T1000 (cell line): ENCODE data around the gene PACS2.
"Not testable (repeated sequence)": the region's sequence is repeated elsewhere in the genome, so short reads cannot be mapped to it uniquely, and the experiment has no call there.

ENCODE experiments used
- DNase-seq: peaks from one replicate; lab custom pipeline; 2025; ENCODE audit warnings: mixed read lengths; lab: John Stamatoyannopoulos, UW

Gene PACS2

DNA sequence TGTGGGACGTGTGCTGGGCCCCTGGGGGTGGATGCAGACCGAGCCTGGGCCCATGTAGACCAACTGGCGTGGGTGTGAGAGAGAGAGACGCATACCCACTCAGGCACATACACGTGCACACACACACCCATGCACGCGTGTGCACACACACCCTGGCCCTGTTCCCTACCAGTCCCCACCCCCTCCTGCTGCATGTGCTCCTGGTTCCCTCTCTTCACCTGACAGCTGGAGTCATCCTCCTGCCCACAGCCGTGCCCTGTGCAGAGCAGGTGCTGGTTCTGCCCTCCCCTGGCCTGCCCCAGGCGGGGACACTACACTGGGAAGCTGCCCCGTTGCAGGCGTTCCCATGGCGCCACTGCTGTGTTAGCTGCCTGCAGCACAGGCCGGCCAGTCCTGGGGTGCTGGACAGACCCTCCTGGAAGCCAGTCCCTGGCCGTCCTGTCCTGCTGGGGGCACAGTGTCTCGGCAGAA is 18.5 kb downstream of the PACS2 start:
- DNase-seq, result no peak

DNA sequence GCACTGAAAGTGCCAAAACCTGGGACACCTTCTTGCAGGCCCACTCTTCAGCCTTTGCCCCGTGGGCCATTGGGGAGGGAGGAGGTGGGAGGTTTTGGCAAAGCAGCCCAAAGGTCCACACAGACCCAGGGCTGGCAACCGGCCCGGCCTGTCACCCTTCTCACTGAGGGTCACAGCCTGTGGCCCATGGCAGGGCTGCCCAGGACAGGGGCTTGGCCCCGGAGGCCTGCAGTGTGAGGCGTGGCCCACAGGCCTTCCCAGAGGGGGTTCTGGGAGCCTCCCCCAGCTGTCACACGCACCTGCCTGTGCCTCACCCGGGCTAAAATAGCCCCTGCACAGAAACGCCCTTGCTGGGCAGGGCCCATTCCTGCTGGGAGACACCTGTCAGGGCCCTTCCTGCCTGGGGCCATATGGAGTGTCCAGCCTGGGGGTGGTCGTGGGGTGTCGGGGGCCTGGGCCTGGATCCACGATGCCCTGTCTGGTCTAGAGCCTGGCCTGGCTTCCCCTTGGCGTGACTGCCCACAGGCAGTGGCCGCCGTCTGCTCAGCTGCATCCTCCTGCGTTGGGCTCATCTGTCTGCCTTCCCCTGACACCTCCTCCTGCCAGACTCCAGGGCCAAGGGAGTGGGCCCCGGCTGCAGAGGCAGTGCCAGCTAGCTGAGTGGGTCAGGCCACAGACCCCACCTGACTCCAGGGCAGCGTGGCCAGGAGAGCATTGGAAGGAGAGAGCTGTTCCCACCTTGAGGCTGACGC is 19.2 kb downstream of the PACS2 start:
- DNase-seq, result no peak

DNA sequence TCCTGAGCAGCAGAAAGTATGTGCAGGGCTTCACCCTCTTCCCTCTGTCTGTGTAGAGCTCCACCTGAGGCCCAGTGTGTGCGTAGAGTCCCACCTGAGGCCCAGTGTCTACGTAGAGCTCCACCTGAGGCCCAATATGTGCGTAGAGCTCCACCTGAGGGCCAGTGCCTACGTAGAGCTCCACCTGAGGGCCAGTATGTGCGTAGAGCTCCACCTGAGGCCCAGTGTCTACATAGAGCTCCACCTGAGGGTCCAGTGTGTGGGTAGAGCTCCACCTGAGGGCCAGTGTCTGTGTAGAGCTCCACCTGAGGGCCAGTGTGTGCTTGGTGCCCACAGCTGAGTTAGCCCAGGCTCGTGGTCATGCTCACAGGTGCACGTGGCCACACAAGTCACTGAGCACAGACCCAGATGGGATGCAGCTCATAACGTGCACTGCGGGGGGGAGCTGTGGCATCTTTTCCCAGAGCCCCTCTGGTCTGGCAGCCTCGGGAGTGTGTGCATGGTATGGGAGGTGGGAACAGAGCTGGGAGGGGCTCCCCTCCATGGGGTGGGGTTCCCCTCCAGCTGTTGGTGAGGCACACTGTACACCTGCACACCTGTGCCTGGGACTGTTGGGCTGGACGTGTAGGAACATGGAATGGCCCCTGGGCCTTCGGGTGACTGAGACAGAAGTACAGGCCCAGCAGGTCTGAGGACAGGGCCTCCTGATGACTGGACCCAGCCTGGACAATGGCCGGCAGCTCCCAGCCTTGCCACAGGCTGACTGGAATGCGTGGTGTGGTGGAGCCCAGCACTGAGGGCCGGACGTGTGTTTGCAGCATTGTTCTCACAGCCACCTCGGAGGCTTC is 20.1 kb downstream of the PACS2 start:
- no peak for DNase-seq

DNA sequence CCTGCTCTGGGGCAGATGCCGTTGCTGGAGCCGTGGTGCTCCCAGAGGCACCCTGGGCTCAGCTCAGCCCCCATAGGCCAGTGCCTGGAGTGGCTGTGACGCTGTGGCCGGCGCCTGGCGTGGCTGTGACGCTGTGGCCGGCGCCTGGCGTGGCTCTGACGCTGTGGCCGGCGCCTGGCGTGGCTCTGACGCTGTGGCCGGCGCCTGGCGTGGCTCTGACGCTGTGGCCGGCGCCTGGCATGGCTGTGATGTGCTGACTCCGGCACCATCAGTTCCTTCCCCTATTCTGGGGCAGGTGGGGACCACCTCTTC is 20.6 kb downstream of the PACS2 start:
- not testable (repeated sequence) for DNase-seq

DNA sequence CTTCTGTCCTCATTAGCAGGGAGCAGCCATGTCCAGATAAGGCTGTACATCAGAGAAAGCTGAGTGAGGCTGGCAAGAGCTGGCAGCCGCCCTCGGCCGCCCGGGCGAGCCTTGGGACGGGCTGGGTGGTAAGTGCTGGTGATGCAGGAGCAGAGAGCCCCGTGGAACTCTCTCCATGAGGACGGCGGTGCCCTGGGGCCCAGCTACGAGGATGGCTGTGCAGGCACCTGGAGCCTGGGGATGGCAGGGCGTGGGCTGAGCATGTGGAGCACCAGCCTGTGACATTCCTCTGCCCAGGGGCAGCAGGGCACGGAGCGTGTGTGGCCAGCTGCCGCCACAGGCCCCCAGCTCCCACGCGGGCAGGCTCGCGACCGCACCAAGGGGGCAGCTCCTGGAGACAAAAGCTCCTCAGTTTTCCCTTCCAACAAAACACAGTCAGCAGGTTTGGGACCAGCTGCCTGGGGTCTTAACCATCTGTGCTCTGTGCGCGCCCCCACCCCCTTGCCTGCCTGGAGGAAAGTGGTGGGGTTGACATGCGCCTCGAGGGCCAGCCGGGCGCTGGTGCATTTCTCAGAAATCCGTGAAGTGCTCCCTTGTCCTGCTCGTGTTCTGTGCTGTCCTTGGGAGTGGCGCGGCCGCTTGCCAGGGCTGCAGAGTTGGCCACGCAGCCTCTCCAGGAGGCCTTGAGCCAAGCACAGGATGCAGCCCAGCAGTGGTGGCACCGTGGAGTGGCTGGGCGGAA is 21.4 kb downstream of the PACS2 start:
- no peak for DNase-seq

DNA sequence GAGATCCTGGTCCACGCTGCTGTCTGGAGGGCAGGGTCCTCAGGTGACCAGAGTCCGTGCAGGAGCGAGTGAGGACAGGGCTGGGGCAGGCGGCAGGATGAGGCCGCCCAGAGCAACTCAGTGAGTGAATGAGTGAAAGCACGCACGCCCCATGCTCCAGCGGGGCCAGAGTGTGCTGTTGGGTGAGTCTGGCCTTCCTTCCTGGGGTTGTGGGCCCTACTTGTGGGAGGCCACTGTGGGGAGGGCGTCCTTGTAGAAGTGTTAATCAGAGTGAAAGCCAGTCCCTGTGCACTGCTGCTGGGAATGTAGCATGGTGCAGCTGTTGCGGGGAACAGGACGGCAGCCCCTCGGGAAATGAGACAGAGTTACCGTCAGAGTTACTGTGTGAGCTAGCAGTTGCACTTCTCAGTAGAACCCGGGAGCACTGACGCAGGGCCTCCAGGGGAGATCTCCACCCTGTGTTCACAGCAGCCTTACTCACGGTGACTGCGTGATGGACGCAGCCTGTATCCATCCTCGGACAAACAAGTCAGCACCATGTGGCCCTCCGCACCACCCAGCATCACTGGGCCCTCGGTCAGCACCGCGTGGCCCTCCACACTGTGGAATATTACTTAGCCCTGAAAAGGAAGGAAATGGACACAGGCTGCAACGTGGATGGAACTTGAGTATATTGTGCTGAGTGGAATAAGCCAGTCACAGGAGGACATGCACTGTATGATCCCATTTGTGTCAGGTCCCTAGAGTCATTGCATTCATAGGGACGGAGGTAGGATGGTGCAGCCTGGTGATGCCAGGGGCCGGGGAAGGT is 22.1 kb downstream of the PACS2 start:
- no peak for DNase-seq

DNA sequence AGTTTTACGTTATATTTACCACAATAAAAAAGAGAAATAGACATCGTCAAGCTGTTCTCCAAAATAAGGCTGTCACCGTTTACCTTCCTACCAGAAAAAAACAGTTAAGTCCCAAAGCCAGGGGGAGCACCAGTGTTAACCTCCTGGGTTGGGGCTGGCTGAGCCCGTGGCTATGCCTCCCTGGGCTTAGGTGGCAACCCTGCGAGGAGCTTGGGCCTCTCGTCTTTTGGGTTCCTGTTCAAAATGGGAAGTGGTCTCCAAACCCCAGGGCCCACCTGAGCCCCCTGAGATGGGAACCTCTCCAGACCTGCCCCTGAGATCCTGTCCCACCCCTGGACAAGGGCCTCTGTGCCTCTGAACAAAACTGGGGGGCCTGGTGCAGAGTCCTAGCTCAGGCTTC is 22.9 kb downstream of the PACS2 start:
- DNase-seq, result no peak

DNA sequence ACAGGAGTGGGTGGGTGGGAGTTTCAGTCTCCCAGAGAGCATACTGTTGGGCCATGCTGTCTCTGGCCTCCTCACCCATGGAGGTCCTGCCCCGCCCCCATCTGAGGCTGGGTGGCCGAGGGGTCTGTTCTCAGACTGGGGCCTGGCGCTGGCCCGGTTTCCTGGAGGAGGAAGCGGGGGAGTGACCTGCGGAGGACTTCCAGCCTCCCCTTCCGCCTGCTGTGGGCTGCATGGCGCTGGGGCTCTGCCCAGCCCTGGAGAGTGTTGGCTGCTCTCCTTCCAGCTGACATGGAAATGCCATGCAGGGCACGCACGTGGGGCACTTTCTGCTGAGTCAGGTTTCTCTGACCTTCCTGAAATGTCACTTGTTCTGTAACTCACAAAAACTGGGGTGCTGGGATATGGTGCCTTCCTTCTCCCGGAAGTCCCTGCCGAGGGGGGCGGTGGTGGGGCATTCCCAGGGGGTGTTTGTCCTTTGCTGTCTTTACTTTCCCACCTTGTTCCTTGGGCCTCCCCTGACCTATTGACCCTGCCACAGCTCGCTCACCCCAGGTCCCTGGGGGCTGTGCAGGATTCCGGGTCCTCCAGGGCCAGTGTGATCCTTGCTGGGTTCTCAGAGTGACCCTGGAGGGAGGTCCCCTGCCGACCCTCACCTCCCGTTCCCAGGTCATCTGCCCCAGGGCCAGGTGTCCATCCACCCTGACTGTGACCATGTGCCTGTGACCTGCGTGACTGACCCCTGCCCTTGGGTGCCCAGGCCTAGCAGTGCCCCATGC is 23.6 kb downstream of the PACS2 start:
- no peak for DNase-seq

DNA sequence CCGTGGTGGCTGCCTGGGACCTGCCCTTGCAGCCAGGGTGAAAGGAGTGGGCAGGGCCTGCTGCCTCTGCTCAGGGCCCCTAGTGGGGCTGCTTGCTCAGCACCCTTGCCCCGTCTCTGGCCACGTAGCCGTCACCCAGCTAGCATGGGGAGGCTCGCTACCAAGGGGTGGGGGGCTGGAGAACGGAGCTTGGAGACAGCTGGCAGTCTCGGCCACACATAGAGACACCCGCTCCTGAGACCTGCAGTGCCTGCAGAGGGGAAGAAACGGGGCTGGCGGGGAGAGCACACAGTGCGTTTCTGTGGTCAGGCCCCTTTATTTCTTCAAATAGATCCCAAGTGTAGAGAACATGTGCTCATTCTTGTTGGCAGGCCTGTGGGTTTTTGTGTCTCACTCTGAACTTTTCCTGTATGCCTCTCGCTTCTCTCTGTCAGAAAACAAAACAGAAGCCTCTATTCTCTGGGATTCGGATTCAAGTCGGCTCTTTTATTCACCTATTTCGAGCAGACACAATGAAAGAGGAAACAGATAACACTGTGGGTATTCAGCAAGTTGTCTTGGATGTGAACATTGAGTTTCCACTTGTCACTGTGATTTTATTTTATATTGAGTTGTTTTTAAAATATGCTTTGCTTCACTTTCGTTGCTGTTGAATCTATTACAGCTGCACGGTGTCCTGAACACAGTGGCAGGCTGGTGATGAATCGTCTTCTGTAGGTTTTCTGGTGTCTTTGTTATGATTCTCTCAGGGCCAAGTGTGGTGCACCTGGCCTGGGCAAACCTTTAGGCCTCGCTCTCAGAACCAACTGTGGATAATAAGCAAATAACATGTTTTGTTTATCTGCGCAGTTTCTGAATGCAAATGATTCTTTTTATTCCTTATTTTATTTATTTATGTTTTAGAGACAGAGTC is 26.5 kb downstream of the PACS2 start:
- no peak for DNase-seq

DNA sequence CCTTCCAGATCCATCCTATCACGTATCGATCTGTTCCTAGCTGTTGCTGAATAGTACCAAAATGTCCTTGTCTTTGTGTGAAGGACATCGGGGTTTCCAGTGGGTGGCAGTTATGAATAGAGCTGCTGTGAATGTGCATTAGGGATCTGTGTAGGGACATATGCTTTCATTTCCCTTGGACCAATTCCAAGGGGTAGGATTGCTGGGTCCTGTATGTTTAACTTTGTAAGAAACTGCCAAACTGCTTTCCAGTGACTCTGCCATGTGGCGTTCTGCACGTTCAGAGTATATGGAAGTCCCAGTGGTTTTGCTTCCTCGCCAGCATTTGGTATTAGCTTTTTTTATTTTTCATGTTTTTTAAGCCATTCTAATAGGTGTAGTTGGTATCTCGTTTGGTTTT is 28.6 kb downstream of the PACS2 start:
- no peak for DNase-seq

DNA sequence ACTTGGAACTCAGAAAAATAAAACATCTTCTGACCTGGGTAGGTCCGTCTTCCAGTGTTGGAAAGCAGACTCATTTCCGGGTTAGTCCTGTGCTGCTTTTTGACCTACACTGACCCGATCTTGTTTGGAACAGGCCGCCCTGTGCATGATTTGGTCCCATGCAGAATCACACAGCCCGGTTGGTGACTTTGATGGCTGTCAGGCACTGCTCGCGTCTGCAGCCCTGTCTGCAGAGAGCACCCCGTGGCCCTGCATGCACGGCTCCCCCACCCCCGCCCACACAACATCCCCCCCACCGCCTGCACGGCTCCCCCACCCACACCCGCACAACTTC is 31.6 kb downstream of the PACS2 start:
- DNase-seq, result no peak

DNA sequence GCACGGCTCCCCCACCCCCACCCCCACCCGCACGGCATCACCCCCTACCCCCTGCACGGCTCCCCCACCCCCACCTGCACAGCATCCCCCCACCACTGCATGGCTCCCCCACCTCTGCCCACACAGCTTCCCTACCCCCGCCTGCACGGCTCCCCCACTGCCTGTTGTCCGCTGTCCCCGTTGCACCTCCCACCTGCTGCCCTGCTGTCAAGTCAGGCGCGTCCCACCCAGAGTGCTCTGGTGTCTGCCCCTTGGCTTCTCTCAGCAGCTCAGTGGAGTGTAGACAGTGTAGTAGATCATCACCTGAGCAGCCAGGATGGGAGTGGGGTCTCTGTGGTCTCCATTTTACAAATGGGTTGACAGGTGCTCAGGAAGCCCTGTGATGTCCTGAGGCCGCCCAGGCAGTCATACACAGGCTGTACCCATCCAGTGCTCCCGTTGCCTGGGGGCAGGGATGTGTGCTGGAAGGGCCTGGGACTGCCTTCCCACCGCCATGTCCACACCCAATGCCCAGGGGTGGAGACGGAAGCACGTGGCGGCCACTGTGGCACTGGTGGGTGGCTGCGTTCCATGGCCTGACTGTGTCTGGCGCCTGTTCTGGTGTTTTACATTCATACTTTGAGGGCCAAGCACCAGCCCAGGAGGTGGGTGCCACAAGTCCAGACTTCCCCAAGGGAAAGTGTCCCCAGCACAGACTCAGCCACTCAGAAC is 32.5 kb downstream of the PACS2 start:
- DNase-seq, result no peak

DNA sequence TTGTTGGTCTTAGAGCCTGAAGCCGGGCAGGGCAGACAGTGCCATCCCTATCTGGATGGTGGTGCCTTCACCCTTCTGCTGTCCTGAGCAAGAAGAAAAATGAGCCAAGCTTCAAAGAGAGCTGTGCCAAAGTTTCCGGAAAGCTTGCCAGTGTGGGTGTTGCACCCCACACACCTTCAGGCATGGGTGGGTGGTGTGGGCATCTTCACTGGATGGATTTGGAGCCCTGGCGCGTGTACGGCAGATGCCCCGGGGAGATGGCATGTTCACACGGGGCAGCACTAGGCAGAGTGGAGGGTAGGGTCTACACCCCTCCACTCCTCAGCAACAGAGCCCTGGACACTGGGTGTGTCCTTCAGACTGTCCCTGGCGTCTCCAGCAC is 33.0 kb downstream of the PACS2 start:
- DNase-seq, result no peak

DNA sequence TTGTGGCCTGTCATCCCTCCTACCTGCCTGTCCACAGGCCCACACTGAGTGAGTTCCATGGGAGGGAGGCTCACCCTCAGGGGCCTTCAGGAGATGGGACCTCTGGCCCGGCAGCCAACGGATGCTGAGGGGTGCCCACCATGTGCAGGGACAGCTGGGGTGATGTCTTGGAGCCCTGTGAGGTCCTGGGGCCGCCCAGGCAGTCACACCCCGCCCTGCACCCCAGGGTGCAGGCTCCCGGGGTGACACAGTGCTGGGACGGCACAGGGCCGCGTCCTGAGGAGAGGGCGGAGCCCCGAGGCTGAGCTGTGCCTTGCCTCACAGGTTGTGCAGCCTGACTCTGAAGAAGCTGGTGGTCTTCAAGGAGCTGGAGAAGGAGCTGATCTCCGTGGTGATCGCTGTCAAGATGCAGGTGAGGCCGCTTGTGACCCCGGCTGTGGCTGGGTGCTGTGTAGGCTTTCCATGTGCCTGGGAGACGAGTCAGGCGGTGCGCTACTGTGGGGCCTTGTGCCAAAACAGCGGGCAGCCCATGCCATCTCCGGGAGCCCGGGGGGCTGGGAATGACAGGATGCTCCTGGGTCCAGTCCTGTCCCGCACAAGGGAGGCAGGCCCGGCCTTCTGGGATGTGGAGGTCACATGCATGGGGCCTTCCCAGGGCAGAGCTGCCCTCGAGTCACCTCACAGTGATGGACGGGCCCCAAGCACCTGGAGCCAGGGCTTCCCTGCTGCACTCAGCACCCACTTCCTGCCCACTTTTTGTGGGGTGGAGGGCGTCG is 33.8 kb downstream of the PACS2 start:
- no peak for DNase-seq

DNA sequence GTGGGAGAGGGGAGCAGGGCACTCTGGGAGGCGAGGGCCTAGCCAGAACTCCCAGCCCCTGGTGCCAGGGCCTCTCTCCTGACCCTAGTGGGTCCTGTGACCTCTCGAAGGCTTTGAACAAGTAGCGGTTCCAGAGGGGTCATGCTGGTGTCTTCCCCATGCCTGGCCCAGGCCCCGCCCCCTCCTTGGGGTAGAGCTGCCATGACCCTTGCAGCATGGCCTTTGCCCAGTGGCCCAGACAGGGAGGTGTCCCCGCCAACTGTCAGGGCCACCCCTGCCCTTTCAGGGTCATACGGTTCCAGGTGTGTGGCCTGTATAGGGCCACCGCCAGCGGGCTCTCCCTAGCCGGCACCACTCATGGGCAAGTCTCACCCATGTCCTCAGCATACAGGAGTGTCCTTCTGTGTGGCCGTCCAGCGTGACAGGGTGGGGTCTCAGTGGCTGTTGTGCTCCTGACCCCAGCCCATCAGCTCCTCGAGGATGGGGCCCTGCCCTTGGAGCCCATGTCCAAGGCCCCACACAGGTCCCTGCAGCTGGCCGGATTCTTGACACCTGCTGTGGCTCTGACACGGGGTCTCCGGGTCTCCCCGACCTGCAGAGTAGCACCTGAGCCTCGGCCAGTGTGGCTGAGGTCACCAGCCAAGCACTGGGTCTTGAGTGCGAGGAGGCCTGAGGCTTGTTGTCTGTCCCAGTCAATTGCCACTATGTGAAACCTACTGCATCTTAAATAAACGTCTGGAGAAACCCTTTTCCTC is 34.6 kb downstream of the PACS2 start:
- DNase-seq, result no peak

DNA sequence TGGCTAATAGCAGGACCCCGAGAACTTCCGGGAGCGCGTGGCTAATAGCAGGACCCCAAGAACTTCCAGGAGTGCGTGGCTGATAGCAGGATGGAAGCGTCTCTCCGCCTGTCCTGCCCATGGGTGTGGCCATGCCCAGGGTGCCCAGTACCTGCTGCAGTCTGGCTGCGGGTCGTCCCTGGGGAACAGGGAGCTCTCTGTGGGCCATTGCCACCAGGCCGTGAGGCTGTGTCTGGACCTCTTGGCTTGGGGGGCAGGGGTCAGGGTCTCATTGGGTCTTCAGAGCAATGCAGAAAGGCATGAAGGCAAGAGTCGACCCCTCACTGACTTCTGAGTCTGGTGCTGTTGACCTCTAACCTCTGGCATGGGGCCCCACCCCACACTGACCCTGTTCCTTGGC is 35.4 kb downstream of the PACS2 start:
- DNase-seq, result no peak

DNA sequence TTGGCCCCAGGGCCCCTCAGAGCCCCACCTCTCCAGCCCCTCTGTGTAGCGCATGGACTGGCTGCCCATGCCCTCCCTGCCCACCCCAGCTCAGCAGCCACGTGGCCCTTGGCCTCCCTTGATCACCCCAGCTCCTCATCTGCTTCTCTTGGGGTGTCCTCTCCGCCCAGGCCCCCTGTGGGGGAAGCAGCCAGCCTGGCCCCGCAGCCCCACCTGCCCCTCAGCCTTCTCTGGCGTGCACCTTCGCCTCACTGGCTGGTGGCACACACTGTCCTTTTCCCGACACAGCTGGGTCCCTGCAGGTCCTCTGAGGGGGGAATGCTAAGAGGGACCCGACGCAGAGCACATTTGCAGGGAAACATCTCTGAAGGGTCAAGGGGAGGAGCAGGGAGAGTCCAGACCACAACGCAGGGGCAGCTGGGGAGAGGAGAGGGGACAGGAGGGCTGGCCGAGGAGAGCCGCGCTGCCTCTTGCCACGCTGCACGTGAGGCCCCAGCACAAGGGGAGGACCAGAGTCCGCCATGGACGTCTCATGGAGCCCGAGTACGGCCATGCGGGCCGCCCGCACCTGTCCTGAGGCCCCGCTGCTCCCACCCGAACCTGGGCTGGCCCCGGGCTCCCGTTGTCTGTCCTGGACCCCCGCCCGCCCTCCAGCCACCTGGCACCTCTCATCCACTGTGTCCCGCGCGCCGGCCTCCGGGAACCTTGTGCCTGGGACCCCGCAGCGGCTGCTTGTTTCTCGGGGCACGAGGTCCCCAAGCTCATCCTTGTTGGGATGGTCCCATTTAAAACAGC is 36.1 kb downstream of the PACS2 start:
- no peak for DNase-seq
